Esophagus squamous epithelium (tissue), 4 donors: ENCODE data around the gene WDR70.
"Not testable (repeated sequence)": the region's sequence is repeated elsewhere in the genome, so short reads cannot be mapped to it uniquely, and the experiment has no call there.

ENCODE experiments used
- POLR2A ChIP-seq, 4 donors: fragments of 450-650 bp; IDR thresholded peaks; one replicate each; pipeline ENCODE4 v1.6.1; 2017; ENCODE audit warnings: antibody characterized with exemption in 4 of 4, mild to moderate bottlenecking in 4 of 4, moderate library complexity in 3 of 4
- TF ChIP-seq, protein P1 (sequence below), 6 experiments: fragments of 450-650 bp in 4 of 6; fragments of 200-600 bp in 2 of 6; sonication (generic) in 2 of 6; IDR thresholded peaks; one replicate each; pipeline ENCODE4 v1.5.1; 2016 to 2019; ENCODE audit warnings: antibody characterized with exemption in 6 of 6, mild to moderate bottlenecking in 4 of 6, moderate library complexity in 4 of 6

- TF ChIP-seq, protein P1, sequence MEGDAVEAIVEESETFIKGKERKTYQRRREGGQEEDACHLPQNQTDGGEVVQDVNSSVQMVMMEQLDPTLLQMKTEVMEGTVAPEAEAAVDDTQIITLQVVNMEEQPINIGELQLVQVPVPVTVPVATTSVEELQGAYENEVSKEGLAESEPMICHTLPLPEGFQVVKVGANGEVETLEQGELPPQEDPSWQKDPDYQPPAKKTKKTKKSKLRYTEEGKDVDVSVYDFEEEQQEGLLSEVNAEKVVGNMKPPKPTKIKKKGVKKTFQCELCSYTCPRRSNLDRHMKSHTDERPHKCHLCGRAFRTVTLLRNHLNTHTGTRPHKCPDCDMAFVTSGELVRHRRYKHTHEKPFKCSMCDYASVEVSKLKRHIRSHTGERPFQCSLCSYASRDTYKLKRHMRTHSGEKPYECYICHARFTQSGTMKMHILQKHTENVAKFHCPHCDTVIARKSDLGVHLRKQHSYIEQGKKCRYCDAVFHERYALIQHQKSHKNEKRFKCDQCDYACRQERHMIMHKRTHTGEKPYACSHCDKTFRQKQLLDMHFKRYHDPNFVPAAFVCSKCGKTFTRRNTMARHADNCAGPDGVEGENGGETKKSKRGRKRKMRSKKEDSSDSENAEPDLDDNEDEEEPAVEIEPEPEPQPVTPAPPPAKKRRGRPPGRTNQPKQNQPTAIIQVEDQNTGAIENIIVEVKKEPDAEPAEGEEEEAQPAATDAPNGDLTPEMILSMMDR (IDR thresholded peaks at IDR 0.05), result not testable (repeated sequence)
- not testable (repeated sequence) for TF ChIP-seq POLR2A (IDR thresholded peaks at IDR 0.05)
Observed at GRCh38 chr5:37342741-37343140, 36.4 kb upstream of the WDR70 start.
